SK-N-SH (cell line): ENCODE results near the gene KRT84. TPM values are rescaled to one million over a fixed set of nuclear protein-coding genes. Genes with fewer than 3 reads are reported as not detected.

Experiments used
- CTCF ChIA-PET: fragments of 300-600, 350-600 bp; formaldehyde crosslinking; extraction: SDS; loops from one replicate; lab custom pipeline; 2021; lab: Yijun Ruan, JAX
- POLR2A ChIA-PET: fragments of 350-600 bp; sonication (Branson Sonifier 250); formaldehyde crosslinking; extraction: SDS; loops from one replicate; lab custom pipeline; 2020; ENCODE audit warnings: antibody characterized with exemption, inconsistent platforms; lab: Yijun Ruan, JAX
- DNase-seq: peaks from one replicate; pipeline ENCODE4 v3.0.0; 2012
- H2AFZ ChIP-seq: fragments of 200-600 bp; sonication (generic); 2 replicates; pipeline ENCODE4 v1.8.1; 2016; ENCODE audit warnings: antibody characterized with exemption, mild to moderate bottlenecking, low read depth
- H3F3A ChIP-seq: fragments of 200-600 bp; sonication (generic); replicated peaks from 2 replicates; pipeline ENCODE3; 2016; ENCODE audit warnings: antibody characterized with exemption, mild to moderate bottlenecking; ENCODE audit not compliant: insufficient read depth
- H3K27ac ChIP-seq, 2 experiments: fragments of 200-500 bp in 1 of 2; fragments of 200-600 bp in 1 of 2; sonication (Bioruptor generic) in 1 of 2; sonication (generic), shearing (Covaris generic) in 1 of 2; 2 replicates each; pipeline versions ENCODE4 v1.5.1 to v1.6.1; 2014 to 2016; ENCODE audit warnings: low read depth in 2 of 2, inconsistent platforms in 1 of 2, low read length in 1 of 2, mild to moderate bottlenecking in 1 of 2, mixed read lengths in 1 of 2
- H3K27me3 ChIP-seq: fragments of 200-600 bp; sonication (generic), shearing (Covaris generic); 2 replicates; pipeline ENCODE4 v1.6.1; 2016; ENCODE audit warnings: mixed run types; ENCODE audit not compliant: insufficient read depth
- H3K36me3 ChIP-seq, 2 experiments: fragments of 200-500 bp in 1 of 2; fragments of 200-600 bp in 1 of 2; sonication (Bioruptor generic) in 1 of 2; sonication (generic) in 1 of 2; replicated peaks in 1 of 2; 2 replicates each; pipeline versions ENCODE3 to v1.5.1; 2014 to 2016; ENCODE audit warnings: low read length in 1 of 2, mild to moderate bottlenecking in 1 of 2; ENCODE audit not compliant: insufficient read depth in 2 of 2, control insufficient read depth in 1 of 2
- H3K4me1 ChIP-seq, 2 experiments: fragments of 200-500 bp in 1 of 2; fragments of 200-600 bp in 1 of 2; sonication (Bioruptor generic) in 1 of 2; sonication (generic), shearing (Covaris generic) in 1 of 2; 2 replicates each; pipeline versions ENCODE4 v1.5.1 to v1.6.1; 2014 to 2016; ENCODE audit warnings: low read depth in 1 of 2, low read length in 1 of 2, mixed run types in 1 of 2; ENCODE audit not compliant: insufficient read depth in 2 of 2, control insufficient read depth in 1 of 2
- H3K4me2 ChIP-seq: fragments of 200-600 bp; sonication (generic), shearing (Covaris generic); 2 replicates; pipeline ENCODE4 v1.6.1; 2017; ENCODE audit warnings: mixed run types
- H3K4me3 ChIP-seq, 2 experiments: fragments of 200-500 bp in 1 of 2; fragments of 200-600 bp in 1 of 2; sonication (Bioruptor generic) in 1 of 2; sonication (generic), shearing (Covaris generic) in 1 of 2; 2 replicates each; pipeline versions ENCODE4 v1.5.1 to v1.8.1; 2014 to 2016; ENCODE audit warnings: low read depth in 2 of 2, inconsistent platforms in 1 of 2, low read length in 1 of 2, mild to moderate bottlenecking in 1 of 2, mixed read lengths in 1 of 2, moderate library complexity in 1 of 2
- H3K79me2 ChIP-seq: fragments of 200-600 bp; sonication (generic); 2 replicates; pipeline ENCODE4 v1.8.1; 2017; ENCODE audit warnings: mild to moderate bottlenecking; ENCODE audit not compliant: insufficient read depth
- H3K9ac ChIP-seq: fragments of 200-600 bp; sonication (generic); 2 replicates; pipeline ENCODE4 v1.6.1; 2017; ENCODE audit warnings: mixed run types
- H3K9me2 ChIP-seq: fragments of 200-600 bp; sonication (generic); 2 replicates; pipeline ENCODE4 v1.6.1; 2017; ENCODE audit warnings: mixed run types
- H3K9me3 ChIP-seq: fragments of 200-600 bp; sonication (generic); 2 replicates; pipeline ENCODE4 v1.6.1; 2017; ENCODE audit warnings: mixed run types, mild to moderate bottlenecking, moderate library complexity
- H4K20me1 ChIP-seq: fragments of 200-600 bp; sonication (generic); 2 replicates; pipeline ENCODE4 v1.6.1; 2017; ENCODE audit warnings: mild to moderate bottlenecking, mixed run types; ENCODE audit not compliant: insufficient read depth
- ELF1 ChIP-seq: IDR thresholded peaks from 2 replicates; pipeline ENCODE4 v1.4.0; 2012
- EP300 ChIP-seq, 2 experiments: IDR thresholded peaks; 2 replicates each; pipeline versions ENCODE4 v1.4.0 to v1.6.1; 2012; ENCODE audit warnings: borderline replicate concordance in 1 of 2, low read depth in 1 of 2, low read length in 1 of 2
- EZH2phosphoT487 ChIP-seq: fragments of 200-600 bp; sonication (generic); IDR thresholded peaks from 2 replicates; pipeline ENCODE4 v1.6.1; 2017; ENCODE audit warnings: low read depth, mixed run types, mild to moderate bottlenecking, antibody characterized with exemption, moderate library complexity, borderline replicate concordance
- FOXJ3 ChIP-seq: sonication (generic); formaldehyde crosslinking; IDR thresholded peaks from 2 replicates; pipeline ENCODE4 v1.5.1; 2020; ENCODE audit warnings: mild to moderate bottlenecking, missing genetic modification reagents
- GABPA ChIP-seq: IDR thresholded peaks from 2 replicates; pipeline ENCODE4 v1.4.0; 2012; ENCODE audit warnings: low read depth, mild to moderate bottlenecking
- GATA2 ChIP-seq: sonication (generic); formaldehyde crosslinking; IDR thresholded peaks from 2 replicates; pipeline ENCODE4 v1.5.0; 2020; ENCODE audit warnings: mild to moderate bottlenecking, missing genetic modification reagents
- IRF3 ChIP-seq: fragments of 150-350 bp; IDR thresholded peaks from 2 replicates; pipeline ENCODE4 v1.6.1; 2016; ENCODE audit warnings: mild to moderate bottlenecking, low read depth, low read length
- JUND ChIP-seq: IDR thresholded peaks from 2 replicates; pipeline ENCODE4 v1.4.0; 2012
- MAX ChIP-seq: IDR thresholded peaks from 2 replicates; pipeline ENCODE4 v1.4.0; 2012; ENCODE audit warnings: low read depth
- MXI1 ChIP-seq: IDR thresholded peaks from 2 replicates; pipeline ENCODE4 v1.6.1; 2012; ENCODE audit warnings: mild to moderate bottlenecking, low read depth, low read length, improper control_type of control experiment
- NFIC ChIP-seq: IDR thresholded peaks from 2 replicates; pipeline ENCODE4 v1.4.0; 2012; ENCODE audit warnings: borderline replicate concordance
- NRF1 ChIP-seq: IDR thresholded peaks from 2 replicates; pipeline ENCODE4 v1.6.1; 2012; ENCODE audit warnings: low read depth, mild to moderate bottlenecking, low read length
- PBX3 ChIP-seq: IDR thresholded peaks from 2 replicates; pipeline ENCODE4; 2012
- RCOR1 ChIP-seq: fragments of 150-350 bp; IDR thresholded peaks from 2 replicates; pipeline ENCODE4 v1.6.1; 2017; ENCODE audit warnings: antibody characterized with exemption, low read length
- REST ChIP-seq: IDR thresholded peaks from 2 replicates; pipeline ENCODE4 v1.6.1; 2012; ENCODE audit warnings: mild to moderate bottlenecking, low read depth, low read length, moderate library complexity
- RFX5 ChIP-seq: IDR thresholded peaks from 2 replicates; pipeline ENCODE4 v1.6.1; 2012; ENCODE audit warnings: mild to moderate bottlenecking, improper control_type of control experiment, low read length
- SMC3 ChIP-seq: IDR thresholded peaks from 2 replicates; pipeline ENCODE4 v1.6.1; 2012; ENCODE audit warnings: low read depth, low read length, improper control_type of control experiment
- TEAD4 ChIP-seq: IDR thresholded peaks from 2 replicates; pipeline ENCODE4 v1.4.0; 2012; ENCODE audit warnings: mild to moderate bottlenecking, borderline replicate concordance; ENCODE audit not compliant: insufficient read depth
- USF1 ChIP-seq: IDR thresholded peaks from 2 replicates; pipeline ENCODE4 v1.4.0; 2012; ENCODE audit warnings: low read depth, borderline replicate concordance
- USF2 ChIP-seq: fragments of 150-350 bp; IDR thresholded peaks from 2 replicates; pipeline ENCODE4 v1.6.1; 2017; ENCODE audit warnings: antibody characterized with exemption, low read length, low read depth, borderline replicate concordance
- WGBS: methylation state at CpG from one replicate; pipeline ENCODE4 v1.1.6; 2017; ENCODE audit warnings: low lambda C conversion rate; 5-methylcytosine and 5-hydroxymethylcytosine counted together
- polyA plus RNA-seq, 3 experiments: library from polyadenylated mRNA; depleted of rRNA; stranded (reverse); fragments of >200 nt; gene quantifications; 2 replicates each; pipeline ENCODE4 v1.2.3, GENCODE V29; 2012

The KRT84 gene
- polyA plus RNA-seq, 1 of the 3 experiments (the other 2 are of a cell fraction) = not detected

- no peak for DNase-seq
- ChIA-PET CTCF (interaction anchor here (0.8 to 3.5 kb wide), 3 partner anchors 9 to 17 kb away, joined by 4 to 14 read pairs (median 4); no protein-coding TSS in a partner anchor), POLR2A (no interaction called here)
- TF ChIP-seq REST = no peak
- TF ChIP-seq MAX = no peak
- no peak for TF ChIP-seq NFIC
- TF ChIP-seq TEAD4 = no peak
- no peak for TF ChIP-seq RCOR1
- TF ChIP-seq JUND = no peak
- no peak for TF ChIP-seq USF2
- no peak for TF ChIP-seq RFX5
- no peak for TF ChIP-seq USF1
- no peak for TF ChIP-seq NRF1
- no peak for TF ChIP-seq IRF3
- no peak for TF ChIP-seq ELF1
- TF ChIP-seq GATA2 = no peak
- no peak for TF ChIP-seq SMC3
- no peak for TF ChIP-seq EP300 (IDR thresholded peaks at IDR 0.05; ENCODE audit: borderline replicate concordance in 1 of 2, low read depth in 1 of 2, low read length in 1 of 2)
- TF ChIP-seq PBX3 = no peak
- no peak for TF ChIP-seq FOXJ3 (CRISPR knock-in tag)
- no peak for TF ChIP-seq EZH2phosphoT487
- no peak for TF ChIP-seq MXI1
- TF ChIP-seq GABPA = no peak
- Histone ChIP-seq H3K9me3 (no peaks in the 10 kb centered on the region), H4K20me1 (no peaks in the 10 kb centered on the region), H3K4me1 (peaks cover 0 to 7% of the 10 kb centered on the region in 2 experiments; a peak in 1 of 4 replicates), H3K27ac (no peak overlapping the region), H3K36me3 (no peaks in the 10 kb centered on the region), H3K4me3 (no peak overlapping the region), H3K9me2 (no peaks in the 10 kb centered on the region), H3K9ac (no peak overlapping the region), H3K4me2 (no peak overlapping the region), H3K27me3 (peaks cover 60% of the 10 kb centered on the region; the same call in 1 of the 2 replicates), H3F3A (no peaks in the 10 kb centered on the region), H2AFZ (no peak overlapping the region), H3K79me2 (no peaks in the 10 kb centered on the region)
- 41% methylated on average over 8 of the region's 9 CpGs for WGBS
These were observed 4.1 kb upstream of the KRT84 start for GRCh38 chr12:52389313-52390207.
